ENCODE data around the gene RTF2.

- no peak for TF ChIP-seq REST (IDR thresholded peaks at IDR 0.05; ENCODE audit: insufficient read depth in 1 of 2, low read depth in 2 of 2, low read length in 2 of 2)
- no peak for TF ChIP-seq POLR2AphosphoS5 (IDR thresholded peaks at IDR 0.05; ENCODE audit: low read depth, low read length)
- TF ChIP-seq TAF1 (IDR thresholded peaks at IDR 0.05; ENCODE audit: borderline replicate concordance, insufficient read depth, low read length): no peak
- TF ChIP-seq FOXP2 (optimal IDR thresholded peaks at IDR 0.05; ENCODE audit: borderline replicate concordance, extremely low read depth, extremely low read length, insufficient read depth): no peak
Observed at GRCh38 chr20:56430957-56431356, 37.5 kb upstream of the RTF2 start.

Measured in PFSK-1 (cell line).